Measurements from ENCODE around the gene TBCCD1. TPM values are rescaled to one million over a fixed set of nuclear protein-coding genes. Genes with fewer than 3 reads are reported as not detected.

TBCCD1 gene
- total RNA-seq, 1 donor from 2014 or later, result 6.4 TPM

GRCh38 chr3:186612721-186613636 lies 45.8 kb upstream of the TBCCD1 start, which contains the start of gene AHSG:
AHSG (plus strand) TSS chr3:186613060; CDS start chr3:186613142, 82 bp downstream.
- DNase-seq (ENCODE audit: low spot score in 2 of 2), result no peak
- Histone ChIP-seq H3K36me3 (no peaks in the 10 kb centered on the region), H3K4me1 (peaks cover 2 to 4% of the 10 kb centered on the region in 2 donors), H3K9me3 (no peaks in the 10 kb centered on the region), H3K4me3 (no peak within 1 kb of the TSS), H3K27ac (no peak within 1 kb of the TSS), H3K27me3 (no peaks in the 10 kb centered on the region)
- no peak for TF ChIP-seq CTCF (IDR thresholded peaks at IDR 0.05)
- intact Hi-C loops (cut with DNase I), result loop anchor here (10.0 kb wide), 1 partner anchor 322 kb away; the partner anchor contains the start of gene ST6GAL1

GRCh38 chr3:186612065-186612464 lies 44.9 kb upstream of the TBCCD1 start:
- Histone ChIP-seq H3K9me3 (no peaks in the 10 kb centered on the region), H3K27me3 (no peaks in the 10 kb centered on the region), H3K4me3 (no peak overlapping the region), H3K36me3 (no peaks in the 10 kb centered on the region), H3K4me1 (peaks cover 2 to 7% of the 10 kb centered on the region in 2 donors), H3K27ac (no peak overlapping the region)
- DNase-seq (ENCODE audit: low spot score in 2 of 2), result no peak
- TF ChIP-seq CTCF (IDR thresholded peaks at IDR 0.05), result no peak
- intact Hi-C loops (cut with DNase I), result loop anchor here (10.0 kb wide), 1 partner anchor 323 kb away; the partner anchor contains the start of gene ST6GAL1

DNA sequence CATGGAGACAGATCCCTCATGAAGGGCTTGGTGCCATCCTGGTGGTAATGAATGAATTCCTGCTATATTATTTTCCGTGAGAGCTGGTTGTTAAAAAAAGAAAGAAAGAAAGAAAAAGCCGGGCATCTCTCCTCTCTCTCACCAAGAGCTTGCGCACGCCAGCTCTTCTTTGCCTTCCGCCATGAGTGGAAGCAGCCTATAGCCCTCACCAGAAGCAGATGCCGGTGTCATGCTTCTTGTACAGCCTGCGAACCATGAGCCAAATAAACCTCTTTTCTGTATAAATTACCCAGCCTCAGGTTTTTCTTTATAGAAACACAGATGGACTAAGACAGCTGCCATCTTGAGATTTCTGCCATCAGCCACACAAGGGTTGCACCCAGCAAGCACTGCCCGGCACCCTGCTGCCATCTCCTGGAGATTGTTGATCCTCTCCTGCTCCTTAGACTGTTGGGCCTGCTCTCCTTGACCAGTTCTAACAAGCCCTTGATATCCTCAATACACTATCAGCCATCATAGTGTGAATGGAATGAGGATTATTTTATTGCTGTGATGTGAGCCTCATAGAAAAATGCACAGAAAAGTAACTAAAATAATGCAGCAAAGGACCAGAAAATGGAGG lies 42.2 kb upstream of the TBCCD1 start:
- intact Hi-C loops (cut with DNase I), result no loop called here
- Histone ChIP-seq H3K4me3 (no peak overlapping the region), H3K9me3 (no peaks in the 10 kb centered on the region), H3K4me1 (peaks cover 0 to 3% of the 10 kb centered on the region in 2 donors), H3K27ac (no peak overlapping the region), H3K36me3 (no peaks in the 10 kb centered on the region), H3K27me3 (no peaks in the 10 kb centered on the region)
- TF ChIP-seq CTCF (IDR thresholded peaks at IDR 0.05), result no peak
- no peak for DNase-seq (ENCODE audit: low spot score in 2 of 2)

GRCh38 chr3:186608624-186609215 lies 41.6 kb upstream of the TBCCD1 start:
- Histone ChIP-seq H3K4me1 (peaks cover 0 to 3% of the 10 kb centered on the region in 2 donors), H3K27me3 (no peaks in the 10 kb centered on the region), H3K36me3 (no peaks in the 10 kb centered on the region), H3K9me3 (no peaks in the 10 kb centered on the region), H3K27ac (no peak overlapping the region), H3K4me3 (no peak overlapping the region)
- intact Hi-C loops (cut with DNase I), result no loop called here
- no peak for TF ChIP-seq CTCF (IDR thresholded peaks at IDR 0.05)
- no peak for DNase-seq (ENCODE audit: low spot score in 2 of 2)

- Histone ChIP-seq H3K27ac (no peak overlapping the region), H3K4me1 (peaks cover 0 to 3% of the 10 kb centered on the region in 2 donors), H3K4me3 (no peak overlapping the region), H3K27me3 (no peaks in the 10 kb centered on the region), H3K36me3 (no peaks in the 10 kb centered on the region), H3K9me3 (no peaks in the 10 kb centered on the region)
- no peak for TF ChIP-seq CTCF (IDR thresholded peaks at IDR 0.05)
- intact Hi-C loops (cut with DNase I), result no loop called here
- no peak for DNase-seq (ENCODE audit: low spot score in 2 of 2)
Measured at GRCh38 chr3:186605561-186606545, 38.7 kb upstream of the TBCCD1 start.
